ENCODE measurements around the gene TMEM117. TPM values are rescaled to one million over a fixed set of nuclear protein-coding genes. Genes with fewer than 3 reads are reported as not detected.

The TMEM117 gene
- total RNA-seq, 4 donors from 2014 or later, result 16.9 to 24.9 (median 21.1) TPM

- no peak for TF ChIP-seq POLR2A (IDR thresholded peaks at IDR 0.05)
- no peak for TF ChIP-seq CTCF (IDR thresholded peaks at IDR 0.05)
- no peak for TF ChIP-seq EP300 (IDR thresholded peaks at IDR 0.05)
- WGBS, 2 donors, result 68% methylated on average over 5 of the region's 5 CpGs
- Histone ChIP-seq H3K9me3 (no peaks in the 10 kb centered on the region), H3K36me3 (no peaks in the 10 kb centered on the region), H3K4me1 (peaks cover 0 to 8% (median 0%) of the 10 kb centered on the region in 4 donors), H3K4me3 (no peak overlapping the region), H3K27ac (no peak overlapping the region), H3K27me3 (no peaks in the 10 kb centered on the region)
- no peak for DNase-seq (ENCODE audit: low spot score in 2 of 2)
Measured at GRCh38 chr12:43988838-43989560, 153.1 kb downstream of the TMEM117 start.

DNA sequence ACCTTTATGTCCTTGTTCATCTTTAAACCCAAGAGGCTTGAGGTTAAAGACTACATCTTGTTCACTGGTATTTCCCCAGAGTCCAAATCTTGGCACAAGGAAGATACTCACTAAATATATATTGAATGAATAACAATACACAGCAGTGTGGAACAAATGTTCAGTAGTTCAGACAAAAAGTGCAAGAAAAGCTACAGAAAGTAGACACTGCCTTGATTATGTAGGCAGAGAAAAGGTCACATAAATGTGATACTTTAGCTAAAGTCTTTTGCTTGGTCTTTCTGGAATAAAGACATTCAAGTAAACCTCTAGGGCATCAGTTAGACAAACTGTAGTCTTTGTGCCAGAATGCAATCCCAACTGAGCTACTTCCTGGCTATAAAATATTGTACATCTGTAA is 157.0 kb downstream of the TMEM117 start:
- no peak overlapping the region for H3K4me3 ChIP-seq
- H3K36me3 ChIP-seq, result no peaks in the 10 kb centered on the region
- H3K4me1 ChIP-seq, result no peaks in the 10 kb centered on the region
- no peaks in the 10 kb centered on the region for H3K9me3 ChIP-seq
- DNase-seq (ENCODE audit: low spot score in 2 of 2), result no peak
- H3K27ac ChIP-seq, result no peak overlapping the region
- no peaks in the 10 kb centered on the region for H3K27me3 ChIP-seq
- TF ChIP-seq CTCF (IDR thresholded peaks at IDR 0.05) (no peak), EP300 (IDR thresholded peaks at IDR 0.05) (no peak), POLR2A (IDR thresholded peaks at IDR 0.05) (no peak)

GRCh38 chr12:44000309-44000952 is 164.6 kb downstream of the TMEM117 start:
- DNase-seq (ENCODE audit: low spot score in 2 of 2), result no peak
- Histone ChIP-seq H3K36me3 (no peaks in the 10 kb centered on the region), H3K27me3 (no peaks in the 10 kb centered on the region), H3K9me3 (no peaks in the 10 kb centered on the region), H3K4me1 (no peaks in the 10 kb centered on the region), H3K27ac (no peak overlapping the region), H3K4me3 (no peak overlapping the region)
- TF ChIP-seq CTCF (IDR thresholded peaks at IDR 0.05) (peak in 1 of 5 experiments; percentile 29), EP300 (IDR thresholded peaks at IDR 0.05) (no peak)
- WGBS, 2 donors, result 82 to 83% methylated on average over 5 of the region's 5 CpGs

DNA sequence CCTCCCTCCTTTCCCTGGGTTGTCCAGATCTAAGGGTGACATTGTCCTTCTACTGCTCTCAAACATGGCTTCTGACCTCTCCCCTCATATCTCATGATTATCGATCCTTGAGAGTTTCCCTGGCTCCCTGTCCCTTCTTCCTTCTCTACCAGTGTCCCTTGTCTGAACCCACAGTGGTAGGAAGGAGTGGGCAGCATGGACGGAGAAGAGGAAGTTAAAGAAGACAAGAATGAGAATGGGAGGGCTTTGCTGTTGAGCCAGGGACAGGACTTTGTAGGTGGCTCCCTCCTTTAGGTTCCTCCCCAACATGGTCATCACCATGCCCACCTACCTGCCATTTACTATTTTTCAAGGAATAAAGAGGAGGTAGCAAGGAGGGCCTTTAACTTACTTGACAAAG is 166.7 kb downstream of the TMEM117 start:
- DNase-seq (ENCODE audit: low spot score in 2 of 2), result no peak
- Histone ChIP-seq H3K27ac (no peak overlapping the region), H3K4me3 (no peak overlapping the region), H3K27me3 (no peaks in the 10 kb centered on the region), H3K4me1 (no peaks in the 10 kb centered on the region), H3K9me3 (peaks cover 0 to under 1% (median 0%) of the 10 kb centered on the region in 4 donors), H3K36me3 (peaks cover 0 to 9% (median 0%) of the 10 kb centered on the region in 3 donors)
- no peak for TF ChIP-seq CTCF (IDR thresholded peaks at IDR 0.05)
- TF ChIP-seq POLR2A (IDR thresholded peaks at IDR 0.05), result no peak
- no peak for TF ChIP-seq EP300 (IDR thresholded peaks at IDR 0.05)
- WGBS, 2 donors, result 72 to 87% methylated on average over 2 of the region's 2 CpGs

DNA sequence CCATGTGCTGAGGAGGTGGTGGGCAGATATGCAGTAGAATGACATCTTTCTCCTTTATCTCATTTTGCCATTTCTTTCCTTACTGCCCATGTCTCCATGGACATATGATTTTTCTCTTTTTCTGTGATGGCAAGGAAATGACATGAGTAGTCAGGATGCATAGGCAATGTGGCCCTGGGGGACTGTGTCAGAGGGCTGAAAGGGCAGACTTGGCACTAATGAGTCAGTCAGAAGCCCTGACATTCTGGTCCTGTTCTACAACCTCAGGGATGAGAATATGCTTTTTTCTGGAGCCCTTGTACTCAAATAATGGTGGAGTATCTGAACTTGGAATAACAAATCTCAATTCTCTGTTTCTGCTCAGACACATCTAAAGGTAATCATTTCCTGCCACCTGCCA is 167.8 kb downstream of the TMEM117 start:
- no peak for TF ChIP-seq POLR2A (IDR thresholded peaks at IDR 0.05)
- H3K27ac ChIP-seq, result no peak overlapping the region

More for the DNA sequence above, 167.8 kb downstream of the TMEM117 start:
- Histone ChIP-seq H3K4me3 (no peak overlapping the region), H3K36me3 (peaks cover 0 to 20% (median 0%) of the 10 kb centered on the region in 3 donors), H3K4me1 (no peaks in the 10 kb centered on the region), H3K9me3 (peaks cover 0 to 12% (median 0%) of the 10 kb centered on the region in 4 donors), H3K27me3 (no peaks in the 10 kb centered on the region)
- DNase-seq (ENCODE audit: low spot score in 2 of 2), result no peak

All from tibial nerve (tissue), 4 donors.